K562 (cell line): ENCODE results near the gene TREH. TPM values are rescaled to one million over a fixed set of nuclear protein-coding genes. Genes with fewer than 3 reads are reported as not detected.

Source experiments
- ATAC-seq: fragments of 200-7000 bp; cut with Tn5 transposase; 3 replicates; pipeline ENCODE4 v1.9.1; 2020; ENCODE audit warnings: moderate library complexity
- BruUV-seq: library from RNA; stranded (reverse); fragments of 400-500 nt; replicated peaks from 2 replicates; lab custom pipeline; 2021; lab: Mats Ljungman, UMichigan
- CTCF ChIA-PET: fragments of 300-600 bp; formaldehyde crosslinking; extraction: SDS; loops from one replicate; lab custom pipeline; 2021; ENCODE audit warnings: low intra/inter-chr PET ratio; lab: Yijun Ruan, JAX
- POLR2A ChIA-PET: fragments of 300-600, 350-650 bp; sonication (Branson Sonifier 250); formaldehyde crosslinking; extraction: SDS; loops from one replicate; lab custom pipeline; 2021; ENCODE audit warnings: antibody characterized with exemption, inconsistent platforms; lab: Yijun Ruan, JAX
- DNase-seq, 4 experiments: peaks; one replicate each; pipeline versions ENCODE4 v3.0.0 to v3.0.0-alpha.2; 2011 to 2018; ENCODE audit warnings: low spot score in 3 of 4, mixed read lengths in 3 of 4; ENCODE audit errors: extremely low read depth in 1 of 4
- FAIRE-seq: peaks from 2 replicates; lab custom pipeline; 2011; peaks lifted over from hg19 to GRCh38; lab: Jason Lieb, UNC
- H2AFZ ChIP-seq: 2 replicates; pipeline ENCODE4 v1.6.0; 2011; ENCODE audit warnings: low read depth, low read length, control low read depth, inconsistent platforms
- H3K27ac ChIP-seq: fragments of 200-600 bp; 3 replicates; pipeline ENCODE4 v1.8.0; 2011; ENCODE audit warnings: low read depth, mild to moderate bottlenecking, control low read depth, inconsistent platforms, low read length, moderate library complexity, mixed read lengths; ENCODE audit errors: extremely low read depth
- H3K27me3 ChIP-seq, 2 experiments: fragments of 300-600 bp in 1 of 2; 2 replicates in 1 of 2; 3 replicates in 1 of 2; pipeline versions ENCODE4 v1.6.0 to v1.8.0; 2011; ENCODE audit warnings: inconsistent platforms in 2 of 2, low read length in 2 of 2, mild to moderate bottlenecking in 1 of 2, mixed read lengths in 1 of 2, moderate library complexity in 1 of 2; ENCODE audit not compliant: control insufficient read depth in 2 of 2, insufficient read depth in 2 of 2
- H3K36me3 ChIP-seq: fragments of 300-600 bp; 3 replicates; pipeline ENCODE4 v1.8.0; 2011; ENCODE audit warnings: mild to moderate bottlenecking, low read length, inconsistent platforms; ENCODE audit not compliant: control insufficient read depth, insufficient read depth
- H3K4me1 ChIP-seq, 2 experiments: fragments of 200-600 bp in 1 of 2; replicated peaks in 1 of 2; 2 replicates in 1 of 2; 3 replicates in 1 of 2; pipeline versions ENCODE4 v1.5.1 to v1.8.0; 2011; ENCODE audit warnings: inconsistent platforms in 2 of 2, low read length in 2 of 2, mild to moderate bottlenecking in 1 of 2, mixed read lengths in 1 of 2, moderate library complexity in 1 of 2; ENCODE audit not compliant: control insufficient read depth in 2 of 2, insufficient read depth in 2 of 2
- H3K4me2 ChIP-seq: 2 replicates; pipeline ENCODE4 v1.6.1; 2011; ENCODE audit warnings: low read length, control low read depth, inconsistent platforms, mixed read lengths; ENCODE audit not compliant: insufficient read depth
- H3K4me3 ChIP-seq: fragments of 200-600 bp; sonication (generic), shearing (Covaris generic); 2 replicates; pipeline ENCODE4 v1.5.1; 2016; ENCODE audit warnings: control low read depth, inconsistent platforms
- H3K79me2 ChIP-seq: fragments of 200-600 bp; 3 replicates; pipeline ENCODE4 v1.8.0; 2011; ENCODE audit warnings: low read length, inconsistent platforms; ENCODE audit not compliant: control insufficient read depth, insufficient read depth
- H3K9ac ChIP-seq, 2 experiments: 2 replicates each; pipeline versions ENCODE4 v1.6.0 to v1.6.1; 2011; ENCODE audit warnings: low read depth in 2 of 2, low read length in 2 of 2, control low read depth in 1 of 2, inconsistent platforms in 1 of 2, mild to moderate bottlenecking in 1 of 2, mixed read lengths in 1 of 2; ENCODE audit not compliant: insufficient read depth in 1 of 2
- H3K9me1 ChIP-seq: one replicate; pipeline ENCODE4 v1.6.0; 2011; ENCODE audit warnings: inconsistent platforms, mild to moderate bottlenecking, low read length, moderate library complexity; ENCODE audit not compliant: control insufficient read depth, insufficient read depth
- H3K9me3 ChIP-seq: replicated peaks from 2 replicates; pipeline ENCODE4 v1.5.1; 2011; ENCODE audit warnings: low read depth, low read length, inconsistent platforms; ENCODE audit not compliant: control insufficient read depth, insufficient read depth
- H4K20me1 ChIP-seq: replicated peaks from 2 replicates; pipeline ENCODE4 v1.6.1; 2011; ENCODE audit warnings: low read length, inconsistent platforms, mixed read lengths; ENCODE audit not compliant: control insufficient read depth, insufficient read depth
- AFF1 ChIP-seq, 2 experiments: fragments of 450-650 bp; IDR thresholded peaks; 2 replicates each; pipeline ENCODE4 v1.6.1; 2018; ENCODE audit warnings: mild to moderate bottlenecking in 2 of 2, low read depth in 1 of 2; ENCODE audit not compliant: partially characterized antibody in 2 of 2
- CC2D1A ChIP-seq: fragments of 450-650 bp; IDR thresholded peaks from 2 replicates; pipeline ENCODE4 v1.6.1; 2017; ENCODE audit warnings: mild to moderate bottlenecking
- CHD2 ChIP-seq: IDR thresholded peaks from 2 replicates; pipeline ENCODE4 v1.6.1; 2011; ENCODE audit warnings: low read depth, low read length
- E2F1 ChIP-seq: sonication (generic); formaldehyde crosslinking; IDR thresholded peaks from 2 replicates; pipeline ENCODE4 v1.8.1; 2023; ENCODE audit warnings: mild to moderate bottlenecking, missing genetic modification reagents, moderate library complexity
- HSF4 ChIP-seq: fragments of 250-450 bp; sonication (Bioruptor Pico); IDR thresholded peaks from 2 replicates; pipeline ENCODE4 v2.1.2; 2022; ENCODE audit warnings: mild to moderate bottlenecking, moderate library complexity, borderline replicate concordance
- NFYB ChIP-seq: IDR thresholded peaks from 2 replicates; pipeline ENCODE4 v1.6.1; 2011; ENCODE audit warnings: mild to moderate bottlenecking, moderate library complexity; ENCODE audit not compliant: insufficient read length; ENCODE audit errors: extremely low read depth
- NONO ChIP-seq, 2 experiments: fragments of 200-400 bp in 1 of 2; fragments of 450-650 bp in 1 of 2; formaldehyde crosslinking in 1 of 2; IDR thresholded peaks; 2 replicates each; pipeline ENCODE4 v1.6.1; 2017; ENCODE audit warnings: low read depth in 2 of 2, mild to moderate bottlenecking in 2 of 2, moderate library complexity in 2 of 2, low read length in 1 of 2
- ZC3H4 ChIP-seq: sonication (generic); formaldehyde crosslinking; IDR thresholded peaks from 2 replicates; pipeline ENCODE4 v1.9.0; 2021; ENCODE audit warnings: missing genetic modification reagents, borderline replicate concordance
- ZNF282 ChIP-seq: sonication (generic); formaldehyde crosslinking; IDR thresholded peaks from 2 replicates; pipeline ENCODE4 v1.8.1; 2023; ENCODE audit warnings: missing genetic modification reagents
- WGBS: fragments of 100-300 bp; shearing (Covaris generic); methylation state at CpG from one replicate; pipeline ENCODE4 v1.1.6; 2016; ENCODE audit warnings: low coverage, mixed read lengths; ENCODE audit not compliant: insufficient coverage; ENCODE audit errors: missing lambda C conversion rate; 5-methylcytosine and 5-hydroxymethylcytosine counted together
- in situ Hi-C: fragments of 300-500 bp; cut with MboI; formaldehyde crosslinking; loops from 4 replicates; pipeline ENCODE4 v1.15.0; 2018; ENCODE audit warnings: inconsistent platforms, mixed read lengths
- intact Hi-C: fragments of 100-400 bp; cut with micrococcal nuclease; formaldehyde crosslinking; loops from 2 replicates; pipeline ENCODE4 v1.14.2; 2022
- polyA plus RNA-seq, 8 experiments: library from polyadenylated mRNA; depleted of rRNA in 4 of 8; stranded (reverse) in 5 of 8; unstranded in 3 of 8; fragments of >200 nt; fragmentation: Nextera tagmentation in 2 of 8; fragmentation: Illumina TruSeq in 1 of 8; extraction: Ambion mirVana in 2 of 8; extraction: Trizol in 1 of 8; gene quantifications; 2 replicates each; pipeline versions ENCODE4 v1.2.1 to v1.2.3, GENCODE V29; 2011 to 2014; ENCODE audit warnings: inconsistent platforms in 1 of 8, missing spikeins in 1 of 8
- total RNA-seq, 7 experiments: library from RNA; depleted of rRNA in 6 of 7; stranded (reverse); fragments of >200 nt in 6 of 7; fragmentation: Illumina TruSeq in 2 of 7; extraction: Trizol in 2 of 7; gene quantifications; 2 replicates each; pipeline versions ENCODE4 v1.2.1 to v1.2.3, GENCODE V29; 2011 to 2021; ENCODE audit warnings: low replicate concordance in 1 of 7
- TF ChIP-seq, protein P1 (sequence below), 2 experiments: fragments of 450-650 bp; IDR thresholded peaks; 2 replicates each; pipeline ENCODE4 v1.6.1; 2016

The TREH gene
- total and polyA plus RNA-seq, 9 of the 15 experiments (the other 6 are each of a cell fraction or from before 2014, with no cell fraction given): 0.09 to 0.20 (median 0.11) TPM; not detected in 6

GRCh38 chr11:118608360-118609227 is 70.9 kb downstream of the TREH start:
- FAIRE-seq: peak; percentile 60
- ChIA-PET CTCF (no interaction called here), POLR2A (interaction anchor here (0.5 to 2.4 kb wide), 12 partner anchors 9 to 756 kb away, joined by 3 to 21 read pairs (median 4); partner anchors contain the start of gene ARCN1)
- WGBS: 6% methylated on average over 49 of the region's 69 CpGs
- ATAC-seq: peak; percentile 81
- peak overlapping the region; percentile 85 to 95 for H3K9ac ChIP-seq
- H3K36me3 ChIP-seq: 0 out of 3 replicates have a peak, but pooled peaks cover 2% of the 10 kb centered on the region
- intact Hi-C loops: no loop called here
- no peaks in the 10 kb centered on the region for H3K9me3 ChIP-seq
- H3K4me3 ChIP-seq: peak overlapping the region; percentile 66
- H3K4me2 ChIP-seq: peak overlapping the region; percentile 87
- H3K4me1 ChIP-seq: peaks cover 43 to 60% of the 10 kb centered on the region in 2 experiments
- no peaks in the 10 kb centered on the region for H3K27me3 ChIP-seq
- H3K27ac ChIP-seq: peak overlapping the region; percentile 89
- in situ Hi-C loops: no loop called here
- DNase-seq: peak; percentile 74 to 87 (median 78)
- H4K20me1 ChIP-seq: no peaks in the 10 kb centered on the region
- BruUV-seq: no TSS peak
- H2AFZ ChIP-seq: peak overlapping the region; percentile 94
- peaks cover 2% of the 10 kb centered on the region for H3K9me1 ChIP-seq
- peaks cover 10% of the 10 kb centered on the region; the same call in 2 of the 3 replicates for H3K79me2 ChIP-seq
- TF ChIP-seq CHD2 (peak; percentile 38; the same call in 1 of the 2 replicates), AFF1 (IDR thresholded peaks at IDR 0.05; ENCODE audit: low read depth in 1 of 2, partially characterized antibody in 2 of 2) (peak in 1 of 2 experiments; percentile 29), HSF4 (CRISPR knock-in tag) (no peak), CC2D1A (0 out of 2 replicates have a peak, but pooled peaks have one; percentile 51), NONO (IDR thresholded peaks at IDR 0.05; ENCODE audit: low read depth in 2 of 2, low read length in 1 of 2) (peak in 1 of 2 experiments; percentile 24; a peak in 1 of 4 replicates), NFYB (no peak), ZNF282 (CRISPR knock-in tag) (peak; percentile 88; the same call in 1 of the 2 replicates), ZC3H4 (CRISPR knock-in tag) (peak; percentile 78; the same call in 1 of the 2 replicates), E2F1 (CRISPR knock-in tag) (0 out of 2 replicates have a peak, but pooled peaks have one; percentile 33)
- TF ChIP-seq, protein P1, sequence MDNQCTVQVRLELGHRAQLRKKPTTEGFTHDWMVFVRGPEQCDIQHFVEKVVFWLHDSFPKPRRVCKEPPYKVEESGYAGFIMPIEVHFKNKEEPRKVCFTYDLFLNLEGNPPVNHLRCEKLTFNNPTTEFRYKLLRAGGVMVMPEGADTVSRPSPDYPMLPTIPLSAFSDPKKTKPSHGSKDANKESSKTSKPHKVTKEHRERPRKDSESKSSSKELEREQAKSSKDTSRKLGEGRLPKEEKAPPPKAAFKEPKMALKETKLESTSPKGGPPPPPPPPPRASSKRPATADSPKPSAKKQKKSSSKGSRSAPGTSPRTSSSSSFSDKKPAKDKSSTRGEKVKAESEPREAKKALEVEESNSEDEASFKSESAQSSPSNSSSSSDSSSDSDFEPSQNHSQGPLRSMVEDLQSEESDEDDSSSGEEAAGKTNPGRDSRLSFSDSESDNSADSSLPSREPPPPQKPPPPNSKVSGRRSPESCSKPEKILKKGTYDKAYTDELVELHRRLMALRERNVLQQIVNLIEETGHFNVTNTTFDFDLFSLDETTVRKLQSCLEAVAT (IDR thresholded peaks at IDR 0.05): peak; percentile 68 to 73; a peak in 2 of 4 replicates
